Stimulated activated CD4-positive, alpha-beta T cell treated with anti-CD3 and anti-CD28 coated beads, TNF-alpha, amount 100 ng/mL, for 4 hours (primary cell): ENCODE measurements around the gene ZC3H11A.

Experiments used
- DNase-seq, 3 experiments: peaks; one replicate each; pipeline ENCODE4 v3.0.0-alpha.2; 2020; ENCODE audit warnings: low read depth in 3 of 3

Gene ZC3H11A

DNA sequence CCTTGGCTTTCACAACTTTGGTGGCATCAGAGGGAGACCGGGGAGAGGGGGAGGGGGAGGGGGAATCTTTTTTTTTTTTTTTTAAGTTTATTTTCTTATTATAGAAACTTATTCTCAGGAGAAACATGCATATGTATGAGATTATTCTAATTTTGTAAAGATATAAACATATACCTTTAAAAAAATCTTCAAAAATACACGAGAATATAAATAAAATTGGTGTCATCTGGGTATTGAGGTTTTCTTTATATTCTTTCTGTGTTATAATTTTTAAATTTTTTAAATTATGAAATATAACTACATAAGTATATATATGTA is 47.1 kb downstream of the ZC3H11A start:
- no peak for DNase-seq

DNA sequence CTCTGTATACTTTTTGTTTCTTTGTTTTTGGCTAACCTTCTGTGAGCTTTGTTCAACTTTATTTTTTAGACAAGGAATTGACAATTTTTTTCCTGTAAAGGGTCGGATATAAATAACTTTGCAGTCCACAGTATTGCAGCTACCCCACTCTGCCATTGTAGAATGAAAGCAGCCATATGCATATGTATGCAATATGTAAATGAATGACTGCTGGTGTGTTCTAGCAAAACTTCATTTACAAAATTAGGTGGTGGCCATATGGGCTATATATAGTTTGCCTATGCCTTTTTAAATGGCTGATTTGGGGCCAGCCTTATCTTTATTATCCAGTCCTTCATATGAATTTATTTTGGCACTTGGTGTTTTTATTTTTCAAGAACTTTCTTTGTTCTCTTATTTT is 48.0 kb downstream of the ZC3H11A start:
- no peak for DNase-seq
